ENCODE results near the gene PROB1.

GRCh38 chr5:139403787-139404483 lies 9.0 kb upstream of the PROB1 start, which contains the start of gene SPATA24:
- TF ChIP-seq EZH2 (IDR thresholded peaks at IDR 0.05; ENCODE audit: insufficient read depth, poor library complexity, severe bottlenecking) (no peak), EZH2phosphoT487 (IDR thresholded peaks at IDR 0.05; ENCODE audit: insufficient read depth, low read depth) (no peak)
